Prostate gland (tissue), 2 donors: ENCODE results near the gene KCTD18. TPM values are rescaled to one million over a fixed set of nuclear protein-coding genes. Genes with fewer than 3 reads are reported as not detected.

Experiments
- DNase-seq: peaks from one replicate; pipeline ENCODE4 v3.0.0-alpha.2; 2019; ENCODE audit warnings: low spot score
- H3K27ac ChIP-seq, 2 donors: fragments of 200-600 bp; sonication (generic); 2 replicates each; pipeline ENCODE4 v1.5.1; 2017 to 2019
- H3K27me3 ChIP-seq: fragments of 200-600 bp; sonication (generic); replicated peaks from 2 replicates; pipeline ENCODE4 v1.5.1; 2019; ENCODE audit not compliant: insufficient read depth
- H3K36me3 ChIP-seq, 2 donors: fragments of 200-600 bp; sonication (generic); 1 replicate in 1 of 2; 2 replicates in 1 of 2; pipeline versions ENCODE4 v1.5.1 to v1.8.1; 2017 to 2019
- H3K4me1 ChIP-seq: fragments of 200-600 bp; sonication (generic); replicated peaks from 2 replicates; pipeline ENCODE4 v1.5.1; 2019
- H3K4me3 ChIP-seq, 2 donors: fragments of 200-600 bp; sonication (generic); 2 replicates each; pipeline ENCODE4 v1.5.1; 2017 to 2019
- H3K9me3 ChIP-seq: fragments of 200-600 bp; sonication (generic); 2 replicates; pipeline ENCODE4 v1.5.1; 2017
- CTCF ChIP-seq, 4 experiments: fragments of 200-600 bp in 2 of 4; fragments of 450-650 bp in 2 of 4; sonication (generic) in 2 of 4; IDR thresholded peaks; 1 replicate in 3 of 4; 2 replicates in 1 of 4; pipeline ENCODE4 v1.5.1; 2016 to 2019; ENCODE audit warnings: antibody characterized with exemption in 4 of 4, mild to moderate bottlenecking in 2 of 4, moderate library complexity in 2 of 4
- POLR2A ChIP-seq: fragments of 450-650 bp; IDR thresholded peaks from one replicate; pipeline ENCODE4 v1.6.1; 2016; ENCODE audit warnings: antibody characterized with exemption, mild to moderate bottlenecking
- POLR2AphosphoS5 ChIP-seq: sonication (generic); formaldehyde crosslinking; IDR thresholded peaks from one replicate; pipeline ENCODE4 v1.6.1; 2017; ENCODE audit warnings: antibody characterized with exemption
- WGBS: methylation state at CpG from one replicate; pipeline ENCODE4 v1.1.5; 2018; 5-methylcytosine and 5-hydroxymethylcytosine counted together
- intact Hi-C: fragments of 100-400 bp; cut with DNase I; formaldehyde crosslinking; loops from one replicate; pipeline ENCODE4 v1.14.2; 2022
- total RNA-seq, 2 donors: library from RNA; depleted of rRNA; stranded (reverse); fragments of >200 nt; gene quantifications; one replicate each; pipeline ENCODE4 v1.1.0, GENCODE V29; 2016

KCTD18 gene
- total RNA-seq, 2 donors from 2014 or later = 21.1 to 38.2 TPM

GRCh38 chr2:200492656-200493055 lies 17.2 kb downstream of the KCTD18 start:
- H3K27me3 ChIP-seq = no peaks in the 10 kb centered on the region
- no peaks in the 10 kb centered on the region for H3K36me3 ChIP-seq
- H3K9me3 ChIP-seq = no peaks in the 10 kb centered on the region

GRCh38 chr2:200490001-200490400 lies 19.9 kb downstream of the KCTD18 start:
- TF ChIP-seq POLR2AphosphoS5 = no peak
- no peak for TF ChIP-seq CTCF (IDR thresholded peaks at IDR 0.05)
- TF ChIP-seq POLR2A = no peak
- intact Hi-C loops = no loop called here
- H3K4me1 ChIP-seq = no peaks in the 10 kb centered on the region
- no peak for DNase-seq
- no peaks in the 10 kb centered on the region for H3K9me3 ChIP-seq
- no peak overlapping the region for H3K27ac ChIP-seq
- H3K4me3 ChIP-seq = no peak overlapping the region
- WGBS = 94% methylated on average over 22 of the region's 22 CpGs
- no peaks in the 10 kb centered on the region for H3K27me3 ChIP-seq
- no peaks in the 10 kb centered on the region for H3K36me3 ChIP-seq

More at GRCh38 chr2:200492656-200493055, 17.2 kb downstream of the KCTD18 start:
- no peaks in the 10 kb centered on the region for H3K4me1 ChIP-seq
- H3K4me3 ChIP-seq = no peak overlapping the region
- intact Hi-C loops = no loop called here
- DNase-seq = no peak
- H3K27ac ChIP-seq = no peak overlapping the region
- no peak for TF ChIP-seq POLR2AphosphoS5
- no peak for TF ChIP-seq POLR2A
- no peak for TF ChIP-seq CTCF (IDR thresholded peaks at IDR 0.05)

- intact Hi-C loops = no loop called here
- no peak overlapping the region for H3K27ac ChIP-seq
- no peaks in the 10 kb centered on the region for H3K27me3 ChIP-seq
- WGBS = 86% methylated on average over 4 of the region's 4 CpGs
- no peak overlapping the region for H3K4me3 ChIP-seq
- H3K36me3 ChIP-seq = no peaks in the 10 kb centered on the region
- no peaks in the 10 kb centered on the region for H3K9me3 ChIP-seq
- TF ChIP-seq CTCF (IDR thresholded peaks at IDR 0.05) = no peak
- DNase-seq = no peak
- H3K4me1 ChIP-seq = no peaks in the 10 kb centered on the region
Observed at GRCh38 chr2:200488169-200488568, 21.7 kb downstream of the KCTD18 start.

GRCh38 chr2:200486529-200486928 lies 23.3 kb downstream of the KCTD18 start:
- Histone ChIP-seq H3K4me3 (no peak overlapping the region), H3K27me3 (no peaks in the 10 kb centered on the region), H3K27ac (no peak overlapping the region), H3K9me3 (no peaks in the 10 kb centered on the region), H3K4me1 (no peaks in the 10 kb centered on the region), H3K36me3 (no peaks in the 10 kb centered on the region)
- TF ChIP-seq CTCF (IDR thresholded peaks at IDR 0.05) (no peak), POLR2AphosphoS5 (no peak), POLR2A (no peak)
- DNase-seq = no peak
- 22% methylated on average over 2 of the region's 2 CpGs for WGBS
- intact Hi-C loops = no loop called here

GRCh38 chr2:200484934-200485333 lies 24.9 kb downstream of the KCTD18 start:
- Histone ChIP-seq H3K27ac (no peak overlapping the region), H3K36me3 (no peaks in the 10 kb centered on the region), H3K27me3 (no peaks in the 10 kb centered on the region), H3K4me1 (peaks cover 4% of the 10 kb centered on the region), H3K9me3 (no peaks in the 10 kb centered on the region), H3K4me3 (no peak overlapping the region)
- 84% methylated on average over 3 of the region's 3 CpGs for WGBS
- no peak for TF ChIP-seq CTCF (IDR thresholded peaks at IDR 0.05)
- no peak for TF ChIP-seq POLR2A
- TF ChIP-seq POLR2AphosphoS5 = no peak
- DNase-seq = no peak
- intact Hi-C loops = loop anchor here (5.0 kb wide), 1 partner anchor 503 kb away; no protein-coding TSS in a partner anchor
